Activated CD4-positive, CD25-positive, alpha-beta regulatory T cell treated with anti-CD3 and anti-CD28 coated beads, Interleukin-2, amount 50 U/mL, for 24 hours (primary cell): ENCODE results near the gene TXLNG.

Source experiments
- ATAC-seq, 2 donors: fragments of 150-1000 bp; cut with Tn5 transposase; one replicate each; pipeline ENCODE4 v1.10.0; 2021; ENCODE audit warnings: mild to moderate bottlenecking in 1 of 2, moderate library complexity in 1 of 2

TXLNG gene

DNA sequence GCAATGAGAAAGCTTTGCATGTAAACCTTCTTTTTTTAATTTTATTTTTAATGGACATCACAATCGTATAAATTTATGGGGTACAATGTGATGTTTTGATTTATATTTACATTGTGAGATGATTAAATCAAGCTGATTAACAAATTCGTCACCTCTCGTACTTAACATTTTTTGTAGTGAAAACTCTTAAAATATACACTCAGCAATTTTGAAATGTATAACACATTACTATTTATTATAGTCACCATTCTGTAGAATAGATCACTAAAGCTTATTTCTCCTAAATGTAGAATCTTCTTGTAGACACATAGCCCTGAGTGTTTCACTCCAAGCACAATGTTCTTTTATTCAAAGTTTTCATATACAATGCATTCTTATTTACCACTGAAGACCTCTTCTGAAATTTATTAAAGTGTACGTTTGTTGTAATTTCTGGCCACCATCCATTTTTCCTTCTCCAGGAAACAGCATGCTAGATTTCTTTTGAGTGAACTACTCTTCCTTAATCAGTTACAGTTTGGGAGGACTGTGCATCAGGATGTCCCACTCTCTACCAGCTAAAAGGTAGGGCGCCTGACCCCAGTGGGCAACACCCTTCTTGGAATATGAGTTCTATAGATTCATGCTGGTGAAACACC, 88.3 kb downstream of the TXLNG start:
- ATAC-seq = no peak

DNA sequence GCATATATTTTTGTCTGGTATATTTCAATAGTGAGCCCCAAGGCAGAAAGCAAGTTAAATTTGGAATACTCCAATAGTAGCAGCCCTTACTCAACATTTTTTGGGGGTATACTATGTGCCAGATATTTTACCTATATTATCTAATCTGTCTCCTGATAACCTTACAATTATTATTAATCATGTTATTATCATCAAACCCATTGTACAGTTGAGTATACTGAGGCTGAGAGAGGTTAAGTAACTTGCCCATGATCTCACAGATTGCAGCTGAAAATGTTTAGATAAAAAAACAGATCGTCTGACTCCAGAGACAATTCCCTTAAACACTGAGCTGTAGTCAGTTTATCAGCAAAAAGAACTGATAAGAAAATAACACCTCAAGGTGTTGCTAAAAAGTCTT, 90.4 kb downstream of the TXLNG start:
- no peak for ATAC-seq

GRCh38 chrX:16882169-16882568, 95.9 kb downstream of the TXLNG start:
- peak; percentile 21 to 44 for ATAC-seq

- ATAC-seq = peak; percentile 74 to 76
These were observed 96.6 kb downstream of the TXLNG start for GRCh38 chrX:16882702-16883486.

- ATAC-seq = no peak
These were observed 97.2 kb downstream of the TXLNG start for GRCh38 chrX:16883487-16883804.

- ATAC-seq = no peak
These were observed 99.4 kb downstream of the TXLNG start for GRCh38 chrX:16885628-16886027.

- ATAC-seq = peak in 1 of 2 donors; percentile 42
These were observed 106.5 kb downstream of the TXLNG start for GRCh38 chrX:16892504-16893362.
